NCI-H748 treated with DMSO at 0.1 percent for 48 hours (cell line): ENCODE measurements around the gene WWC2.

Source experiments
- DNase-seq: peaks from one replicate; lab custom pipeline; 2025; lab: John Stamatoyannopoulos, UW

Gene WWC2

GRCh38 chr4:183202523-183202922 lies 103.5 kb downstream of the WWC2 start:
- no peak for DNase-seq

GRCh38 chr4:183204793-183205192 lies 105.7 kb downstream of the WWC2 start:
- DNase-seq: no peak

GRCh38 chr4:183205193-183205592 lies 106.1 kb downstream of the WWC2 start:
- no peak for DNase-seq

- DNase-seq: no peak
Observed at GRCh38 chr4:183205709-183206108, 106.7 kb downstream of the WWC2 start.

GRCh38 chr4:183211533-183211932 lies 112.5 kb downstream of the WWC2 start:
- no peak for DNase-seq

- DNase-seq: no peak
Observed at GRCh38 chr4:183213996-183214395, 114.9 kb downstream of the WWC2 start.

- DNase-seq: no peak
Observed at GRCh38 chr4:183214912-183215488, 115.9 kb downstream of the WWC2 start.

- DNase-seq: no peak
Observed at GRCh38 chr4:183220236-183220635, 121.2 kb downstream of the WWC2 start.

GRCh38 chr4:183223053-183223452 lies 124.0 kb downstream of the WWC2 start:
- DNase-seq: no peak

- DNase-seq: no peak
Observed at GRCh38 chr4:183229397-183229796, 130.3 kb downstream of the WWC2 start.

- DNase-seq: no peak
Observed at GRCh38 chr4:183240581-183241321, 141.7 kb downstream of the WWC2 start.

- no peak for DNase-seq
Observed at GRCh38 chr4:183241322-183241640, 142.2 kb downstream of the WWC2 start.

- DNase-seq: no peak
Observed at GRCh38 chr4:183241721-183242151, 142.7 kb downstream of the WWC2 start.

- DNase-seq: no peak
Observed at GRCh38 chr4:183242291-183242690, 143.2 kb downstream of the WWC2 start.

GRCh38 chr4:183244019-183244418 lies 145.0 kb downstream of the WWC2 start:
- DNase-seq: no peak

GRCh38 chr4:183244506-183244905 lies 145.4 kb downstream of the WWC2 start:
- DNase-seq: no peak

- no peak for DNase-seq
Observed at GRCh38 chr4:183248201-183248600, 149.1 kb downstream of the WWC2 start.

GRCh38 chr4:183249854-183250253 lies 150.8 kb downstream of the WWC2 start:
- DNase-seq: peak; percentile 10

GRCh38 chr4:183250831-183251230 lies 151.8 kb downstream of the WWC2 start:
- no peak for DNase-seq

GRCh38 chr4:183252959-183253358 lies 153.9 kb downstream of the WWC2 start:
- DNase-seq: no peak

GRCh38 chr4:183253451-183253850 lies 154.4 kb downstream of the WWC2 start:
- DNase-seq: no peak

GRCh38 chr4:183254162-183254561 lies 155.1 kb downstream of the WWC2 start:
- DNase-seq: no peak

GRCh38 chr4:183255487-183255886 lies 156.4 kb downstream of the WWC2 start:
- DNase-seq: no peak

GRCh38 chr4:183256343-183256742 lies 157.3 kb downstream of the WWC2 start:
- no peak for DNase-seq
